GM23338 (cell line): ENCODE data around the gene RNF145.

Source experiments
- CREB1 ChIP-seq: fragments of 250-450 bp; sonication (Bioruptor Pico); IDR thresholded peaks from 2 replicates; pipeline ENCODE4 v1.5.0; 2020; ENCODE audit warnings: low read depth, mild to moderate bottlenecking, moderate library complexity
- JUNB ChIP-seq: IDR thresholded peaks from one replicate; pipeline ENCODE4 v1.6.1; 2016; ENCODE audit warnings: antibody characterized with exemption; ENCODE audit not compliant: unreplicated experiment
- TF ChIP-seq, protein P1 (sequence below), 2 experiments: fragments of 200-600 bp in 1 of 2; sonication (generic) in 1 of 2; conservative IDR thresholded peaks; 2 replicates each; pipeline versions ENCODE4 v1.5.1 to v1.6.1; 2016 to 2017; ENCODE audit warnings: antibody characterized with exemption in 2 of 2, low read depth in 2 of 2, mild to moderate bottlenecking in 2 of 2, moderate library complexity in 1 of 2
- TF ChIP-seq, protein P2 (sequence below): IDR thresholded peaks from one replicate; pipeline ENCODE4 v1.6.1; 2018; ENCODE audit warnings: antibody characterized with exemption; ENCODE audit not compliant: unreplicated experiment

DNA sequence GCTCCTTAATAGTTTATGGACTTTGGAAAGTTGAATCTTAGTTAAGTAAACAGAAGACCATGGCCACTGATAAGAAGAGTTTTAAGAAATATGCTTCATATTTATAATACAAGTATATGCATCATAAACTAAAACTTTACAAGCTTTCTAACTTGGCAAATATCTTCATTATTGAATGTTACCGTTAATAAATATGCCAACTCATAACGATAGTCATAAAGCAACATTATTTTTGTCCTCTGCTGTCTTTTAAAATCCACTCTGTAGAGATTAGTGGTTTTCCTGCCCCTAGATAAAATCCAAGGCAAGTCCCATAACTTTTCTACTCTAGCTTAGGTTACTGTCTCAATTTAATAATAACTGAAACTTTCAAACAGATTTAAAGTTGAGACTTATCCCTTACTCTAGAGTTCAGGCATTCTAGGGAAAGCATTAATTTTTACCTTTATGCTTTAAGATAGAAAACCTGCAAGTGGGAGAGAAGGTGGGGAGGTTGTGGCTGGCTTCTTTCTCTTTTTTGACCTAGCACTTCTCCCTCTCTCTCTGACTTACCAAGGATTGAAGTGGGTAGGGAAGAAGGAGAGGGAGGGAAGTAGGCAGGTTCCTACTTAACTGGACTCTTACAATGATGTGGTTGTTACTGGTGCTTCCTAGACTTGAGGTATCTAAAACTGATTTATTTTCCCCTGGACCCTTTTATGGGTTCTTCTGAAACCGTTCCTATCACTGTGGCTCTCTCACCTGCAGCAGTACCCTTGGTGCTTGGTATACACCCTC lies 29.6 kb downstream of the RNF145 start:
- TF ChIP-seq, protein P1, sequence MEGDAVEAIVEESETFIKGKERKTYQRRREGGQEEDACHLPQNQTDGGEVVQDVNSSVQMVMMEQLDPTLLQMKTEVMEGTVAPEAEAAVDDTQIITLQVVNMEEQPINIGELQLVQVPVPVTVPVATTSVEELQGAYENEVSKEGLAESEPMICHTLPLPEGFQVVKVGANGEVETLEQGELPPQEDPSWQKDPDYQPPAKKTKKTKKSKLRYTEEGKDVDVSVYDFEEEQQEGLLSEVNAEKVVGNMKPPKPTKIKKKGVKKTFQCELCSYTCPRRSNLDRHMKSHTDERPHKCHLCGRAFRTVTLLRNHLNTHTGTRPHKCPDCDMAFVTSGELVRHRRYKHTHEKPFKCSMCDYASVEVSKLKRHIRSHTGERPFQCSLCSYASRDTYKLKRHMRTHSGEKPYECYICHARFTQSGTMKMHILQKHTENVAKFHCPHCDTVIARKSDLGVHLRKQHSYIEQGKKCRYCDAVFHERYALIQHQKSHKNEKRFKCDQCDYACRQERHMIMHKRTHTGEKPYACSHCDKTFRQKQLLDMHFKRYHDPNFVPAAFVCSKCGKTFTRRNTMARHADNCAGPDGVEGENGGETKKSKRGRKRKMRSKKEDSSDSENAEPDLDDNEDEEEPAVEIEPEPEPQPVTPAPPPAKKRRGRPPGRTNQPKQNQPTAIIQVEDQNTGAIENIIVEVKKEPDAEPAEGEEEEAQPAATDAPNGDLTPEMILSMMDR (conservative IDR thresholded peaks at IDR 0.05; ENCODE audit: low read depth in 2 of 2): no peak
- TF ChIP-seq JUNB: no peak
- TF ChIP-seq CREB1 (CRISPR knock-in tag): no peak
- TF ChIP-seq, protein P2, sequence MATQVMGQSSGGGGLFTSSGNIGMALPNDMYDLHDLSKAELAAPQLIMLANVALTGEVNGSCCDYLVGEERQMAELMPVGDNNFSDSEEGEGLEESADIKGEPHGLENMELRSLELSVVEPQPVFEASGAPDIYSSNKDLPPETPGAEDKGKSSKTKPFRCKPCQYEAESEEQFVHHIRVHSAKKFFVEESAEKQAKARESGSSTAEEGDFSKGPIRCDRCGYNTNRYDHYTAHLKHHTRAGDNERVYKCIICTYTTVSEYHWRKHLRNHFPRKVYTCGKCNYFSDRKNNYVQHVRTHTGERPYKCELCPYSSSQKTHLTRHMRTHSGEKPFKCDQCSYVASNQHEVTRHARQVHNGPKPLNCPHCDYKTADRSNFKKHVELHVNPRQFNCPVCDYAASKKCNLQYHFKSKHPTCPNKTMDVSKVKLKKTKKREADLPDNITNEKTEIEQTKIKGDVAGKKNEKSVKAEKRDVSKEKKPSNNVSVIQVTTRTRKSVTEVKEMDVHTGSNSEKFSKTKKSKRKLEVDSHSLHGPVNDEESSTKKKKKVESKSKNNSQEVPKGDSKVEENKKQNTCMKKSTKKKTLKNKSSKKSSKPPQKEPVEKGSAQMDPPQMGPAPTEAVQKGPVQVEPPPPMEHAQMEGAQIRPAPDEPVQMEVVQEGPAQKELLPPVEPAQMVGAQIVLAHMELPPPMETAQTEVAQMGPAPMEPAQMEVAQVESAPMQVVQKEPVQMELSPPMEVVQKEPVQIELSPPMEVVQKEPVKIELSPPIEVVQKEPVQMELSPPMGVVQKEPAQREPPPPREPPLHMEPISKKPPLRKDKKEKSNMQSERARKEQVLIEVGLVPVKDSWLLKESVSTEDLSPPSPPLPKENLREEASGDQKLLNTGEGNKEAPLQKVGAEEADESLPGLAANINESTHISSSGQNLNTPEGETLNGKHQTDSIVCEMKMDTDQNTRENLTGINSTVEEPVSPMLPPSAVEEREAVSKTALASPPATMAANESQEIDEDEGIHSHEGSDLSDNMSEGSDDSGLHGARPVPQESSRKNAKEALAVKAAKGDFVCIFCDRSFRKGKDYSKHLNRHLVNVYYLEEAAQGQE: no peak
